Body of pancreas (tissue), 4 donors: Measurements from ENCODE around the gene SHISA3.

ENCODE experiments used
- POLR2A ChIP-seq, 3 donors: fragments of 450-650 bp; IDR thresholded peaks; one replicate each; pipeline ENCODE4 v1.6.1; 2016; ENCODE audit warnings: antibody characterized with exemption in 3 of 3, mild to moderate bottlenecking in 2 of 3
- TF ChIP-seq, protein P1 (sequence below), 7 experiments: fragments of 450-650 bp in 4 of 7; fragments of 200-600 bp in 3 of 7; sonication (generic) in 3 of 7; IDR thresholded peaks; one replicate each; pipeline ENCODE4 v1.5.1; 2016 to 2019; ENCODE audit warnings: antibody characterized with exemption in 7 of 7

DNA sequence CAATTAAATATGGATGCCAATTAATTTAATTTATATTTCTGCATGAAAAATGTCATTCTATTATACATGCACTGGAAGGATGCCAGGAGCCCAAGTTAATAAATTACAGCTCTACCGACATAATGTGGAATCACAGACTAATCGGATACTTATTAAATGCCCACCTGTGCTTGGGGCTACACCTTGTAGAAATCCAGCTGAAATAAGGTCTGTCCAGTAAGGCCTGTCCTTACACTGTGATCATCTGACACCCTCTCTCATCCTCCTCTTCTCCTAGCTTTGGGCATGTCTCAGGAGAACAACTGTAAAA, 6.0 kb upstream of the SHISA3 start:
- TF ChIP-seq, protein P1, sequence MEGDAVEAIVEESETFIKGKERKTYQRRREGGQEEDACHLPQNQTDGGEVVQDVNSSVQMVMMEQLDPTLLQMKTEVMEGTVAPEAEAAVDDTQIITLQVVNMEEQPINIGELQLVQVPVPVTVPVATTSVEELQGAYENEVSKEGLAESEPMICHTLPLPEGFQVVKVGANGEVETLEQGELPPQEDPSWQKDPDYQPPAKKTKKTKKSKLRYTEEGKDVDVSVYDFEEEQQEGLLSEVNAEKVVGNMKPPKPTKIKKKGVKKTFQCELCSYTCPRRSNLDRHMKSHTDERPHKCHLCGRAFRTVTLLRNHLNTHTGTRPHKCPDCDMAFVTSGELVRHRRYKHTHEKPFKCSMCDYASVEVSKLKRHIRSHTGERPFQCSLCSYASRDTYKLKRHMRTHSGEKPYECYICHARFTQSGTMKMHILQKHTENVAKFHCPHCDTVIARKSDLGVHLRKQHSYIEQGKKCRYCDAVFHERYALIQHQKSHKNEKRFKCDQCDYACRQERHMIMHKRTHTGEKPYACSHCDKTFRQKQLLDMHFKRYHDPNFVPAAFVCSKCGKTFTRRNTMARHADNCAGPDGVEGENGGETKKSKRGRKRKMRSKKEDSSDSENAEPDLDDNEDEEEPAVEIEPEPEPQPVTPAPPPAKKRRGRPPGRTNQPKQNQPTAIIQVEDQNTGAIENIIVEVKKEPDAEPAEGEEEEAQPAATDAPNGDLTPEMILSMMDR (IDR thresholded peaks at IDR 0.05): peak in 2 of 7 experiments; percentile 8 to 12
- TF ChIP-seq POLR2A (IDR thresholded peaks at IDR 0.05): no peak
